Keratinocyte (primary cell): ENCODE results near the gene GHRL.

Experiments used
- CTCF ChIP-seq, 3 experiments: IDR thresholded peaks in 1 of 3; conservative IDR thresholded peaks in 1 of 3; optimal IDR thresholded peaks in 1 of 3; 2 replicates in 2 of 3; 3 replicates in 1 of 3; pipeline versions ENCODE3 to v1.5.1; 2011; ENCODE audit warnings: low read length in 3 of 3, mild to moderate bottlenecking in 3 of 3, moderate library complexity in 2 of 3, control low read depth in 1 of 3, inconsistent platforms in 1 of 3; ENCODE audit not compliant: insufficient read depth in 2 of 3; ENCODE audit errors: extremely low read depth in 1 of 3
- EZH2 ChIP-seq: IDR thresholded peaks from one replicate; pipeline ENCODE4 v1.6.1; 2012; ENCODE audit warnings: inconsistent platforms, mild to moderate bottlenecking, low read length, moderate library complexity

GRCh38 chr3:10248184-10248983, 44.4 kb downstream of the GHRL start, which contains the start of gene TATDN2:
- no peak for TF ChIP-seq CTCF (optimal IDR thresholded peaks at IDR 0.05 in 1 of 3, IDR thresholded peaks at IDR 0.05 in 1 of 3, conservative IDR thresholded peaks at IDR 0.05 in 1 of 3; ENCODE audit: extremely low read depth in 1 of 3, insufficient read depth in 2 of 3, low read length in 3 of 3)
- TF ChIP-seq EZH2, result no peak
